Nephron (organoid): ENCODE data around the gene MTARC1.

ENCODE experiments used
- H3K27ac Mint-ChIP-seq, 3 experiments: 2 replicates each; pipeline ENCODE4 v1.8.0; 2020; ENCODE audit warnings: mixed read lengths in 3 of 3, mild to moderate bottlenecking in 2 of 3, moderate library complexity in 1 of 3
- H3K27me3 Mint-ChIP-seq: 2 replicates; pipeline ENCODE4 v1.8.0; 2021; ENCODE audit warnings: low read depth, mild to moderate bottlenecking, moderate library complexity, mixed read lengths
- H3K36me3 Mint-ChIP-seq: 2 replicates; pipeline ENCODE4 v1.8.0; 2020; ENCODE audit warnings: low read depth, mixed read lengths
- H3K4me1 Mint-ChIP-seq: 2 replicates; pipeline ENCODE4 v1.8.0; 2020; ENCODE audit warnings: mixed read lengths
- H3K4me3 Mint-ChIP-seq, 3 experiments: 2 replicates each; pipeline ENCODE4 v1.8.0; 2020; ENCODE audit warnings: mild to moderate bottlenecking in 3 of 3, mixed read lengths in 3 of 3, moderate library complexity in 2 of 3
- H3K9me3 Mint-ChIP-seq: 2 replicates; pipeline ENCODE4 v1.8.0; 2020; ENCODE audit warnings: mixed read lengths
- CTCF ChIP-seq, 3 experiments: fragments of 200-600 bp; sonication (generic); IDR thresholded peaks; one replicate each; pipeline ENCODE4 v1.5.0; 2021; ENCODE audit warnings: antibody characterized with exemption in 3 of 3; ENCODE audit not compliant: unreplicated experiment in 3 of 3

MTARC1 gene

GRCh38 chr1:220754212-220754917 is 32.3 kb upstream of the MTARC1 start:
- Mint-ChIP-seq H3K36me3 (peaks cover 27% of the 10 kb centered on the region), H3K4me3 (peak overlapping the region in 1 of 3 experiments; percentile 16), H3K9me3 (no peaks in the 10 kb centered on the region), H3K27me3 (peaks cover 4% of the 10 kb centered on the region), H3K27ac (peak overlapping the region in 2 of 3 experiments; percentile 37 to 59), H3K4me1 (peaks cover 33% of the 10 kb centered on the region)
- no peak for TF ChIP-seq CTCF (IDR thresholded peaks at IDR 0.05; ENCODE audit: unreplicated experiment in 3 of 3)

- Mint-ChIP-seq H3K27me3 (peaks cover 4% of the 10 kb centered on the region), H3K4me3 (no peak overlapping the region), H3K4me1 (peaks cover 28% of the 10 kb centered on the region), H3K36me3 (peaks cover 29% of the 10 kb centered on the region), H3K27ac (peak overlapping the region in 1 of 3 experiments; percentile 59), H3K9me3 (no peaks in the 10 kb centered on the region)
- no peak for TF ChIP-seq CTCF (IDR thresholded peaks at IDR 0.05; ENCODE audit: unreplicated experiment in 3 of 3)
These were observed 31.8 kb upstream of the MTARC1 start for GRCh38 chr1:220754918-220755295.

GRCh38 chr1:220755309-220755708 is 31.4 kb upstream of the MTARC1 start:
- Mint-ChIP-seq H3K36me3 (peaks cover 29% of the 10 kb centered on the region), H3K27me3 (peaks cover 4% of the 10 kb centered on the region), H3K9me3 (no peaks in the 10 kb centered on the region), H3K27ac (no peak overlapping the region), H3K4me1 (peaks cover 24% of the 10 kb centered on the region), H3K4me3 (no peak overlapping the region)
- no peak for TF ChIP-seq CTCF (IDR thresholded peaks at IDR 0.05; ENCODE audit: unreplicated experiment in 3 of 3)

GRCh38 chr1:220757441-220757840 is 29.3 kb upstream of the MTARC1 start:
- no peak overlapping the region for H3K4me3 Mint-ChIP-seq
- H3K27me3 Mint-ChIP-seq, result peaks cover 4% of the 10 kb centered on the region
- H3K36me3 Mint-ChIP-seq, result peaks cover 29% of the 10 kb centered on the region
- TF ChIP-seq CTCF (IDR thresholded peaks at IDR 0.05; ENCODE audit: unreplicated experiment in 3 of 3), result no peak
- no peak overlapping the region for H3K27ac Mint-ChIP-seq
- H3K4me1 Mint-ChIP-seq, result peaks cover 10% of the 10 kb centered on the region
- H3K9me3 Mint-ChIP-seq, result no peaks in the 10 kb centered on the region

GRCh38 chr1:220759147-220759546 is 27.6 kb upstream of the MTARC1 start:
- peaks cover 7% of the 10 kb centered on the region for H3K4me1 Mint-ChIP-seq
- no peak for TF ChIP-seq CTCF (IDR thresholded peaks at IDR 0.05; ENCODE audit: unreplicated experiment in 3 of 3)
- H3K27ac Mint-ChIP-seq, result peak overlapping the region in 1 of 3 experiments; percentile 26
- H3K4me3 Mint-ChIP-seq, result no peak overlapping the region
- peaks cover 4% of the 10 kb centered on the region for H3K27me3 Mint-ChIP-seq
- H3K9me3 Mint-ChIP-seq, result no peaks in the 10 kb centered on the region
- H3K36me3 Mint-ChIP-seq, result peaks cover 29% of the 10 kb centered on the region
